NOMO-1 treated with DMSO at 0.1 percent for 48 hours (cell line): ENCODE measurements around the gene CORO7.
"Not testable (repeated sequence)": the region's sequence is repeated elsewhere in the genome, so short reads cannot be mapped to it uniquely, and the experiment has no call there.

Source experiments
- DNase-seq: peaks from one replicate; lab custom pipeline; 2025; ENCODE audit not compliant: unreplicated experiment; lab: John Stamatoyannopoulos, UW

Gene CORO7

GRCh38 chr16:4340443-4340842 lies 76.0 kb downstream of the CORO7 start:
- DNase-seq = no peak

- no peak for DNase-seq
These were observed 76.5 kb downstream of the CORO7 start for GRCh38 chr16:4339909-4340308.

GRCh38 chr16:4339455-4339854 lies 76.9 kb downstream of the CORO7 start:
- DNase-seq = no peak

- no peak for DNase-seq
These were observed 77.6 kb downstream of the CORO7 start for GRCh38 chr16:4338712-4339299.

GRCh38 chr16:4338125-4338582 lies 78.2 kb downstream of the CORO7 start:
- DNase-seq = no peak

- no peak for DNase-seq
These were observed 78.8 kb downstream of the CORO7 start for GRCh38 chr16:4337540-4338088.

GRCh38 chr16:4336701-4337539 lies 79.5 kb downstream of the CORO7 start:
- no peak for DNase-seq

- no peak for DNase-seq
These were observed 81.5 kb downstream of the CORO7 start for GRCh38 chr16:4334724-4335495.

GRCh38 chr16:4333714-4334113 lies 82.7 kb downstream of the CORO7 start:
- not testable (repeated sequence) for DNase-seq

GRCh38 chr16:4333308-4333638 lies 83.1 kb downstream of the CORO7 start:
- no peak for DNase-seq

GRCh38 chr16:4332623-4333307 lies 83.6 kb downstream of the CORO7 start:
- DNase-seq = no peak

GRCh38 chr16:4332083-4332482 lies 84.3 kb downstream of the CORO7 start:
- no peak for DNase-seq

GRCh38 chr16:4330277-4330874 lies 86.0 kb downstream of the CORO7 start:
- peak; percentile 44 for DNase-seq

- no peak for DNase-seq
These were observed 87.3 kb downstream of the CORO7 start for GRCh38 chr16:4328782-4329775.

- peak; percentile 74 for DNase-seq
These were observed 88.2 kb downstream of the CORO7 start for GRCh38 chr16:4328046-4328781.

GRCh38 chr16:4327386-4328045 lies 88.9 kb downstream of the CORO7 start:
- DNase-seq = no peak

GRCh38 chr16:4325253-4325758 lies 91.1 kb downstream of the CORO7 start:
- DNase-seq = peak; percentile 60
